Measurements from ENCODE around the gene GOSR1. TPM values are rescaled to one million over a fixed set of nuclear protein-coding genes. Genes with fewer than 3 reads are reported as not detected.
"Not testable (repeated sequence)": the region's sequence is repeated elsewhere in the genome, so short reads cannot be mapped to it uniquely, and the experiment has no call there.

GOSR1 gene
- total and polyA plus RNA-seq, 8 donors, result 11.7 to 30.1 (median 24.7) TPM

DNA sequence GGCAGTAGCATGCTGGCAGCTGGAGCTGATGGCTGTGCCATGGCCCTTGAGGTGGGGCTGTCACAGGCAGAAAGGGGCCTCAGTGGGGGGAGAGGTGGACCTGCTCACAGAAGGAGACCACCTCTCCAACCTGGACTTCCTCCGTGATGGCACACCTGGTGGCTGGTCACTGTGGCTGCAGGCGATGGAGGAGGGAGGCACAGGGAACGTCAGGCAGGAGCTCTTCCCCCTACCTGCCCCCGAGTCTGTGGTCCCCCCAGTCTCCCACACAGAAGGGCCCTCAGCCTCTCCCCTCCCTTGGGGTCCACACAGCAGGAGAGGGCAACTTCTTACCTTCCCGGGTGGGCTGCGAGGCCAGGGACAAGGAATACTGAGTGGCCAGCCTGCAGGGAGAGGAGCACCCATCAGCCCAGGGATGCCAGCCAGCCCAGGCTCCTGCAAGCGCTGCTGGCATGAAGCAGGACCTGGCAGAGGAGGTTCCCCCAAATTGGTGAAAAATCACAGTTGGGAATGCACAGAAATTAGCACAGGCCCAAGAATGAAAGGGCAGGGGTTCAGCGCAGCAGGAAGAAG, 96.5 kb downstream of the GOSR1 start:
- ATAC-seq (no peak), DNase-seq (no peak), FAIRE-seq (no peak)
- Histone ChIP-seq H3K4me3 (no peak overlapping the region), H3K27me3 (no peaks in the 10 kb centered on the region), H3K36me3 (no peaks in the 10 kb centered on the region), H3K4me1 (no peaks in the 10 kb centered on the region), H3K27ac (no peak overlapping the region), H3K9me3 (no peaks in the 10 kb centered on the region)
- WGBS, 2 donors, result 58 to 59% methylated on average over 7 of the region's 8 CpGs
- TF ChIP-seq, protein P1, sequence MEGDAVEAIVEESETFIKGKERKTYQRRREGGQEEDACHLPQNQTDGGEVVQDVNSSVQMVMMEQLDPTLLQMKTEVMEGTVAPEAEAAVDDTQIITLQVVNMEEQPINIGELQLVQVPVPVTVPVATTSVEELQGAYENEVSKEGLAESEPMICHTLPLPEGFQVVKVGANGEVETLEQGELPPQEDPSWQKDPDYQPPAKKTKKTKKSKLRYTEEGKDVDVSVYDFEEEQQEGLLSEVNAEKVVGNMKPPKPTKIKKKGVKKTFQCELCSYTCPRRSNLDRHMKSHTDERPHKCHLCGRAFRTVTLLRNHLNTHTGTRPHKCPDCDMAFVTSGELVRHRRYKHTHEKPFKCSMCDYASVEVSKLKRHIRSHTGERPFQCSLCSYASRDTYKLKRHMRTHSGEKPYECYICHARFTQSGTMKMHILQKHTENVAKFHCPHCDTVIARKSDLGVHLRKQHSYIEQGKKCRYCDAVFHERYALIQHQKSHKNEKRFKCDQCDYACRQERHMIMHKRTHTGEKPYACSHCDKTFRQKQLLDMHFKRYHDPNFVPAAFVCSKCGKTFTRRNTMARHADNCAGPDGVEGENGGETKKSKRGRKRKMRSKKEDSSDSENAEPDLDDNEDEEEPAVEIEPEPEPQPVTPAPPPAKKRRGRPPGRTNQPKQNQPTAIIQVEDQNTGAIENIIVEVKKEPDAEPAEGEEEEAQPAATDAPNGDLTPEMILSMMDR (IDR thresholded peaks at IDR 0.05), result no peak
- intact Hi-C loops (cut with DNase I), result no loop called here

DNA sequence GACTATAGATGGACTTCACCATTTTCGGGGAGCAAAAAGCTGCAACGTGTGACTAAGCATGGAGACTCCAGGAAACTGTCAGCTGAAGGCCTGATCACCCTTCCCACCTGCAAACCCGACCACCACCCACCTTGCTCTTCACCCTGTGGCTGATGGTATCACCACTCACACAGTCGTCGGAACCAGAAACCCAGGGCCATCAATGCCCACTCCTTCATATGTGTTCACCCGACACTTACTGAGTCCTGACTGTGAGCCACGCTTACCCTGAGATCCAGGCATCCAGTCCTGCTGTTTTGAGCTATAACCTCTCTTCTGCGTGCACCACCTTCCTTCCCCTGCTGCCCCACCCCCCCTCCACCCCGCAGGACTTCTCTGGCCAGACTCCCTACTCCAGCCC, 97.1 kb downstream of the GOSR1 start:
- FAIRE-seq; H3K27me3 ChIP-seq; H3K4me1 ChIP-seq; H3K4me3 ChIP-seq; H3K9me3 ChIP-seq; DNase-seq; ATAC-seq; intact Hi-C loops (cut with DNase I); H3K36me3 ChIP-seq; H3K27ac ChIP-seq: not testable (repeated sequence)
- 64 to 77% methylated on average over 9 of the region's 9 CpGs for WGBS, 2 donors

DNA sequence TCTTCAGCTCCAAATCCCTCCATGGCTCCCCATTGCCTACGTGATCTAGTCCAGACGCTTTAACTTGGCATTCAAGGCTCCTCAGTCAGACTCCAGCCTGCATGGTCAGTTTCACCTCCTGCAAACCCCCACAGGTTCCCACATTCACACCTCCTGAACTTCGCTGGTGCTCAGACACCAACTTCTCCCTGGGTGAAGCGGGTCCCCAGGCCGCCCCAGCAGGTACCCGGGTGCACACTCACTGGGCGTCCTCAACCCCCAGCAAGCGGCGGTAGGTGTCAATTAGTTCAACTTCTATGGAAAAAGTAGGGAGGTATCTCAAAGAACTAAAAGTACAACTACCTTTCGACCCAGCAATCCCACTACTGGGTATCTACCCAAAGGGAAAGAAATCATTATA, 97.6 kb downstream of the GOSR1 start:
- intact Hi-C loops (cut with DNase I); DNase-seq; H3K9me3 ChIP-seq; H3K27me3 ChIP-seq; FAIRE-seq; H3K4me1 ChIP-seq; H3K4me3 ChIP-seq; H3K36me3 ChIP-seq; H3K27ac ChIP-seq; ATAC-seq: not testable (repeated sequence)
- WGBS, 2 donors, result 83 to 90% methylated on average over 9 of the region's 10 CpGs

DNA sequence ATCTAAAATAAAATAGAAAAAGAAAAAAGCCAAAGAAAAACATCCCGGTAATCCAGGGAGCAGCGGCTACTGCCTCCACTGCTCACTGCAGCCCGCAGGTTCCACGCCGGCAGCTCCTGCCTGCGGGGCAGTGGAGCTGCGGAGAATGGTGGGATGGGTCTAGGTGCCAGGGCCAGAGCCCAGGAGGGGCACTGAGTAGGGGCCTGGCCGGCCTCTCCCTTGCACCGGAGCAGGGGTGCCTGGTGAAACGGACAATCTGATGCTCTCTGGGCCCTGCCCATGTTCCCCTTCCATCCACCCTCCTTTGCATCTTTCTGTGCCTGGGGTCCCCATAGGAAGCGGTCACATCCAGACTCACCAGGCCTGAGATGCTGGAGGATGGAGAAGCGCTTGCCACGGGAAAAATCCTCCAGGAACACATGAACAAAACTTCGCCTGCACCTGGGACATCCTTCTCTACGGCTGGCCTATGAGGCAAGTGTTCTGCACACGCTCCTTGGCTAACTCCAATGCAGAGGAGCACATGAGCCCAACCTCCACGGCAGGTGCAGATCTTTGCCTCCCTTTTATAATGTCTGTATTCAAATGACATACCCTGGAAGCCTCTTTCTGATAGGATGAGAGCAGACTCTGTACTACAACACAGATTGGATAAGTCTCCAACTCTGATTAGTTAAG, 98.6 kb downstream of the GOSR1 start:
- FAIRE-seq; H3K27me3 ChIP-seq; DNase-seq; intact Hi-C loops (cut with DNase I); H3K4me3 ChIP-seq; H3K27ac ChIP-seq; H3K36me3 ChIP-seq; H3K4me1 ChIP-seq; ATAC-seq; H3K9me3 ChIP-seq: not testable (repeated sequence)
- WGBS, 2 donors, result 74 to 81% methylated on average over 16 to 17 of the region's 17 CpGs

DNA sequence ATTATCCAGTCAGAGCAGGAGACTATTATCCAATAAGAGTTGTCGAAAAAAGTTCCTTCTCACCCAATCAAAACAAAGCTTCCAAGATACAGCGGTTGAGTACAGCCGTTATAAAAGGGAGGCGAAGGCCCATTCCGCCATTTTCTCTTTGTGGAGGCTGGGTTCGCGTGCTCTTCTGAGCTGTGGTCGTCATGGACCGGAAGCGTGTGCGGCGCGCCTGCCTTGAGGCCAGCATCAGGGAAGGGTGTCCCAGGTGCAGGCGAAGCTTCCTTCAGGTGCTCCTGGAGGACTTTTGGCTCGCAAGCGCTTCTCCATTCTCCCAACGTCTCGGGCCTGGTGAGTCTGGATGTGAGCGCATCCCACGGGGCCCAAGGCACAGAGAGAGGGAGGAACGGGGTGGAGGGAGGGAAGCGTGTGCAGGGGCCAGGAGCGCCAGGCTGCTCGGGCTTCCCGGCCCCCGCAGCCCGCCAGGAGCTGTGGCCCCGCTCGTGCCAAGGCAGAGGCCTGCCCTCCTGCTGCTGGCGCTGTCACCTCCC, 99.2 kb downstream of the GOSR1 start:
- DNase-seq, result no peak
- Histone ChIP-seq H3K4me1 (no peaks in the 10 kb centered on the region), H3K4me3 (no peak overlapping the region), H3K36me3 (no peaks in the 10 kb centered on the region), H3K27me3 (no peaks in the 10 kb centered on the region), H3K9me3 (no peaks in the 10 kb centered on the region), H3K27ac (no peak overlapping the region)
- 81 to 83% methylated on average over 26 to 30 of the region's 30 CpGs for WGBS, 2 donors
- no peak for FAIRE-seq
- ATAC-seq, result no peak
- TF ChIP-seq, protein P1 (IDR thresholded peaks at IDR 0.05), result no peak
- intact Hi-C loops (cut with DNase I), result no loop called here

Other genes starting within 250 kb of the GOSR1 start
- gene SLC6A4, start 241.7 kb upstream of the GOSR1 start, total RNA-seq, result under 1 TPM; 0.46 to 0.98 (median 0.87) TPM
- gene SLC6A4, start 241.7 kb upstream of the GOSR1 start, polyA plus RNA-seq, result 1 to 10 TPM in 1 of 2 donors, under 1 TPM in 1; 0.42 to 3.1 TPM
- gene BLMH, start 185.5 kb upstream of the GOSR1 start, total RNA-seq, result 10 to 100 TPM; 16.3 to 24.6 (median 17.6) TPM
- 10 to 100 TPM; 11.8 to 22.7 TPM for gene BLMH, start 185.5 kb upstream of the GOSR1 start, polyA plus RNA-seq
- gene TMIGD1, start 143.4 kb upstream of the GOSR1 start, total RNA-seq, result not detected
- not detected for gene TMIGD1, start 143.4 kb upstream of the GOSR1 start, polyA plus RNA-seq
- gene CPD, start 98.5 kb upstream of the GOSR1 start, total RNA-seq, result 10 to 100 TPM; 31.9 to 48.4 (median 33.6) TPM
- gene CPD, start 98.5 kb upstream of the GOSR1 start, polyA plus RNA-seq, result 10 to 100 TPM in 1 of 2 donors, 1 to 10 TPM in 1; 4.6 to 12.9 TPM

Data from pancreas (tissue), 10 donors.